SU-DHL-6 (cell line): ENCODE data around the gene COCH.

Experiments
- CTCF ChIP-seq: fragments of 200-600 bp; sonication (generic); IDR thresholded peaks from one replicate; pipeline ENCODE4 v1.5.1; 2017; ENCODE audit warnings: antibody characterized with exemption, mild to moderate bottlenecking, low read length, moderate library complexity; ENCODE audit not compliant: insufficient read depth, poor library complexity, severe bottlenecking
- EZH2phosphoT487 ChIP-seq: fragments of 200-600 bp; sonication (generic), shearing (Covaris generic); conservative IDR thresholded peaks from 2 replicates; pipeline ENCODE4 v1.6.1; 2018; ENCODE audit warnings: mild to moderate bottlenecking, antibody characterized with exemption, low read length, moderate library complexity, mixed read lengths

GRCh38 chr14:30874120-30874998 is at the start of gene COCH:
- TF ChIP-seq CTCF (peak; percentile 29), EZH2phosphoT487 (no peak)
